GM19372 (cell line): ENCODE results near the gene WASF2.
"Not testable (repeated sequence)": the region's sequence is repeated elsewhere in the genome, so short reads cannot be mapped to it uniquely, and the experiment has no call there.

Experiments
- ATAC-seq: cut with Tn5 transposase; IDR thresholded peaks from one replicate; pipeline ENCODE4 v1.9.1; 2021; ENCODE audit warnings: mild to moderate bottlenecking, low read depth, moderate library complexity; ENCODE audit not compliant: unreplicated experiment

WASF2 gene, protein sequence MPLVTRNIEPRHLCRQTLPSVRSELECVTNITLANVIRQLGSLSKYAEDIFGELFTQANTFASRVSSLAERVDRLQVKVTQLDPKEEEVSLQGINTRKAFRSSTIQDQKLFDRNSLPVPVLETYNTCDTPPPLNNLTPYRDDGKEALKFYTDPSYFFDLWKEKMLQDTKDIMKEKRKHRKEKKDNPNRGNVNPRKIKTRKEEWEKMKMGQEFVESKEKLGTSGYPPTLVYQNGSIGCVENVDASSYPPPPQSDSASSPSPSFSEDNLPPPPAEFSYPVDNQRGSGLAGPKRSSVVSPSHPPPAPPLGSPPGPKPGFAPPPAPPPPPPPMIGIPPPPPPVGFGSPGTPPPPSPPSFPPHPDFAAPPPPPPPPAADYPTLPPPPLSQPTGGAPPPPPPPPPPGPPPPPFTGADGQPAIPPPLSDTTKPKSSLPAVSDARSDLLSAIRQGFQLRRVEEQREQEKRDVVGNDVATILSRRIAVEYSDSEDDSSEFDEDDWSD

DNA sequence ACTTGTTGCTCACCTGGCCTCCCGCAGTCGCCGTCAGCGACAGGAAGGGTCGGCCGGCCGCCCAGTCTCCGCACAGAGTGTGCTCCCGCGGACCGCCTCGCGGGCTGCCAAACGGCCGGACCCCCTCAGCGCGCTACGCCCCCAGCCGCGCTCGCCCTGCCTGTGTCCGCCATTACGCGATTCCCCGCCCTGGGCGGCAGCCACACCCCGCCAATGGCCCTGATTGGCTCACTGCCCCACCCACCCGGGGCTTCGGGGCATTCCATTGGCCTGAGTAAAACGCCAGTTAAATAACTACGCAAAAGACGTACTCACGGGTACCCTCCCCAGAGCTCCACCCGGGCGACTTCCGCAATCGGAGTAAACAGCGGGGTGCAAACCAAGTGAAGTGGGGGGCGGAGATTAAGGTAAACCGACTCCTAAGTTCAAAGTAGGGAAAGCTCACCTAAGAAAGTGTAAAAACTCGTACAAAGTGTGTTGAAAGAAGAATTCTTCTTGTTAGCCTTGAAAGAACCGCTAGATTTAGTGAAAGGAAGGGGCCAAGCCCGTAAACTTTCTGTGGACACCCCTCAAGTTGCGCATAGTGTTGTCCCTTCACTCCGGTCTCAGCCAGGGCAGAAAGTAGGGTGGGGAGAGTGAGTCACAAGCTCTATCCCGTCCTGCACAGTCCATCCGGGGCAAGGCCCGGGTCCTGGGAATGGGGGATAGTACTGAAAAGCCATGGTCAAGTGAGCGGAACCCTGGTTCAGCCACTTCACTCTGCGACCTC is at the start of gene WASF2:
Gene WASF2, minus strand, starts transcription at position 195 of the 769 bp plus-strand sequence. CDS start 61,277 bp downstream, outside the sequence.
- ATAC-seq, result peak; percentile 87

DNA sequence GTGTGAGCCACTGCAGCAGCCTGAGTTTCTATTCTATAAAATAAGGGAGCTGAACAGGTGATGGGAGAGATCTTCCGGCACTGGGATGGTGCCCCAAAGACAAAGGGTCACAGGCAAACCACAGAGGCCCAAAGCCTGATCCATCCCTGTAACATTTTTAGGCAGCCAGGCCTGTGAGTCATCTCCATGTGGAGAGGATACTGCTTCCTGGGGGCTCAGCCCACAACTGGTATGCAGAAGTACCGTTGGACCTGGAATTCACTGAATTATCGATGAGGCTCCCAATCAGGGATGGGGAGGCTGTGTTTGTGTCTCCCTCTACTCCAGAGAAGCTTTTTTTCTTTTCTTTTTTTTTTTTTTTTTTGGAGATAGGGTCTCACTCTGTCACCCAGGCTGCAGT is 48.8 kb upstream of the WASF2 start:
- ATAC-seq, result no peak

DNA sequence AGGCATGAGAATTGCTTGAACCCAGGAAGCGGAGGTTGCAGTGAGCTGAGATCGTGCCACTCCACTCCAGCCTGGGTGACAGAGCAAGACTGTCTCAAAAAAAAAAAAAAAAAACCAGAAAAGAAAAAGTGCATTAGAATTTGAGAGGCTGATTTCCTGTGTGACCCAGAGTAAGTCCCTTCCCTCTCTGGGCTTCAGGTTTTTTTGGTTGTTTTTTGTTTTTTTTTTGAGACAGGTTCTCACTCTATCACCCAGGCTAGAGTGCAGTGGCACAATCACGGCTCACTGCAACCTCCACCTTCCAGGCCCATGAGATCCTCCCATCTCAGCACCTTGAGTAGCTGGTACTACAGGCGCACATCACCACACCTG is 48.3 kb upstream of the WASF2 start:
- not testable (repeated sequence) for ATAC-seq

DNA sequence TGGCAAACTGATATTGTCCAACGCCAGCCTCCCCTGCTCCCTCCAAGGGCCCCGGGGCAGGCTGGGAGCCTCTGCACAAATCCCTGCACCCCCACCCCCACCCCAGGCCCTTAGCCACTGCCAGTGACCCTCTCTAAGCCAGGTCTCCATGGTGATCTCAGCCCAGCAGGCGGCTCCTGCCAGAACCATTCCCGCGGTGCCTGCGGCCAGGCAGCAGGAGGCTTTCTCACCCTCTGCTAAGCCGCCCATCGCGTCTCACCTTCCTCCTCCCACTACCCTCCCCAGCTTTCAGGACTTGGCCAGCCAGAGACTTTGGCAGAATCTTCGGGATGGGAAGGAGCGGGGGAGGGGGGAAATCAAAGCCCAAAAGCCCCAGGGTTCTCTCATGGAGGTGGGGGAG is 46.8 kb upstream of the WASF2 start:
- no peak for ATAC-seq

DNA sequence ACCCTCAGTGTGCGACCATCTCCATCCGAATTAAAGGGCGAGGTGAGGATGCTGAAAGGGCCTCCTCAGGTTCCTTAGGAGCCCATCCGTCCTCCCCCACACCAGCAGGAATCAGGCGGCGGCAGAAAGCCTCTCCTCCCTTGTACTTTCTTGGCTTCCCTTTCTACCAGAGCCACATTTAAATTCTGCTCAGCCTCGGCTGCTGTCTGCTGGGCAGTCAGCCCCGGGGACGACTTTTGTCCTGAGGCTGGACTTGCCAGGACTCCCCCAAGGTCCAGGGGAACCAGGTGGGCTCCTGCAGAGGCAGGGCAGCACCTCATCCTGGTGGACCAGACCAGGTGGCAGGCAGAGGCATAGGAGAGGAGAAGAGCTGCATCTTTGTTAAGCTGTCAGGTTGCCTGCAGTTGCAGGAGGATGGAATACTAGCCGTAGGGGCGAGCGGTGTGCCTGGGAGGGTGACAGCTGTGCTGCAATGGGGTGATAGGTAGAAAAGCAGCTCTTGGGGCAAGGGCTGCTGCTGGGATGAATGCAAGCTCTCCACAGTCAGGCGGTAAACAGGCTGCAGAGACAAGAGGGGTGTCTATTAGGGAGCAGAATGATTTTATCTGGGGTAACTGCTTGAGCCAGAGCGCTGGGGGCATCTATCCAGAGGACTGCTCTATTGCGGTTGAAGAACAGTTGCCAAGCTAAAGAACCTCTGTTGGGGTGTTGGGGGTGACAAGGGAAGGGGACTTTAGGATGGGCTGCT is 46.2 kb upstream of the WASF2 start:
- ATAC-seq, result no peak

DNA sequence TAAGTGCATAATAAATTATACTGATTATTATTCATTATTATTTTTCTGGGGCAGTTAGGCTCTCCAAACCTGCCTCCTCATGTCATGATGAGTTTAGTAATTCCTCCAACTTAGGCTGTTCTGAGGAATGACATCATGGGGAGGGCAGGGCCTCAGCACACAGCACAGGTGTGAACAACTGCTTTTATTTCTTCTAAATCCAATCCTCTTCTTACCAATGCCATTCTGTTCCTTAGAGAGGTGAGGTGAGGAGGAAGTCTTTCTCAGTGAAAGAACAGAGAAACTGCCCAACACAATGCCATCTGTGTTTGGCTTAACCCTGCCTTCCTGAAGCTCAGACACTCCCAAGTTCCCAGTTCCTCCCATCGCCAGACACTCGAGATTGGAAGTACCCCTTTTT is 45.4 kb upstream of the WASF2 start:
- no peak for ATAC-seq

DNA sequence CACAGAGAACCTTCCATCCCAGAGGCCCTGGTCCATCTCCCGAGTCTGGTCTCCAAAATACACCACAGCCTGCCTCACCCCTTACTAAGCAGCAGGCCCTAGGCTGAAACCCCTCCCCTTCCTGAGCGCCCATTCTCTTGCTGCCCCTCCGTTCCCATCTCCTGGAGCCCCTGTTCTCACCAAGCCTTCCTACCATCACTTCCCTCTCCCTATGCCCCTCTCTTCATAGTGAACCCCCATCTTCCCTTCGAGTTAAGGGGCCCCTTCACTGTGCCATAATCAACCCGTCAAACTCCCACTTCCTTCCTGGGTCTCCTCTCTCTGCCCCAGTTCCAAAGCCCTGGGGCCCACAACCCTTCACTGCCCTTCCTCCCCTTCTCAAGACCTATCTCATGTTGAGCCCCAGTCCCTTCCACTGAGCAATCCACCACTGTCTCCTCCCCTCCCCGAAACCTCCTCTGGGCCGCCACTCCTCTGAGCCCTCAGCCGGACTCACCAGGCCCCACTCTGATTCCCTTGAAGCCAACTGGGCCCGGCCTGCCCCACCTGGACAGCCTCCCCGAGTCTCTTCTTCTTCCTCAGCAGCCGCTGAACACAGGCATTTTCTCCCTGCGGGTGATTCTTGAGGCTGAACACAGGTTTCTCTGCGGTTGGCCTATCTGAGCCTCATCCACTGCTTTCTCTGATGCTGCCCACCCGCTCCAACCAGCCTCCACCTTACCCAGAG is 42.2 kb upstream of the WASF2 start:
- ATAC-seq, result no peak

DNA sequence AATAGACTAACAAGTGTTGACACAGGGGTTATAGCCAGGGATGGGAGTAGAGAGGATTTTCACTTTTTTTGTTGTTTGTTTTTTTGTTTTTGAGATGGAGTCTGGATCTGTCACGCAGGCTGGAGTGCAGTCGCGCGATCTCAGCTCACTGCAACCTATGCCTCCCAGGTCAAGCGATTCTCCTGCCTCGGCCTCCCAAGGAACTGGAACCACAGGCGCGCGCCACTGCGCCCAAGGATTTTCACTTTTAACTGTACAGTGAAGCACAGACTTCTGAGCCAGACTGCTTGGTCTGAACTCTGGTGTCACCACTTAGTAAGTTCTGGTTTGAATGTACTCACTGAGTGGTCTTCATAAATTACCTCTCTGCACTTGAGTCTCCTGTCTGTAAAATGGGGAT is 40.2 kb upstream of the WASF2 start:
- no peak for ATAC-seq

DNA sequence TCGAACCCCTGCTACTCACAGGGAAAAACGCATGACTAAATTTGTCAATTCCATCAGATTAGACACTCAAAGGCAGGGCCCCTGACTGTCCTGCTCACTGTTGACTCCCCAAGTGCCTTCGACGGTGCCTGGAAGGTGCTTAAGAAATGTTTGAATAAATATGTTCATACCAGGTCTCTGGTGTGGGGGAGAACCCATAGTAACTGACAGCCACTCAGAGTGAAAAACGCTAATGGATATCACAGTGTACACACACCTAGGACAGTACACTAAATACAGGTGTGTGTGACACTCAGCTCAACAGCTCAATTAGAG is 39.7 kb upstream of the WASF2 start:
- ATAC-seq, result no peak

DNA sequence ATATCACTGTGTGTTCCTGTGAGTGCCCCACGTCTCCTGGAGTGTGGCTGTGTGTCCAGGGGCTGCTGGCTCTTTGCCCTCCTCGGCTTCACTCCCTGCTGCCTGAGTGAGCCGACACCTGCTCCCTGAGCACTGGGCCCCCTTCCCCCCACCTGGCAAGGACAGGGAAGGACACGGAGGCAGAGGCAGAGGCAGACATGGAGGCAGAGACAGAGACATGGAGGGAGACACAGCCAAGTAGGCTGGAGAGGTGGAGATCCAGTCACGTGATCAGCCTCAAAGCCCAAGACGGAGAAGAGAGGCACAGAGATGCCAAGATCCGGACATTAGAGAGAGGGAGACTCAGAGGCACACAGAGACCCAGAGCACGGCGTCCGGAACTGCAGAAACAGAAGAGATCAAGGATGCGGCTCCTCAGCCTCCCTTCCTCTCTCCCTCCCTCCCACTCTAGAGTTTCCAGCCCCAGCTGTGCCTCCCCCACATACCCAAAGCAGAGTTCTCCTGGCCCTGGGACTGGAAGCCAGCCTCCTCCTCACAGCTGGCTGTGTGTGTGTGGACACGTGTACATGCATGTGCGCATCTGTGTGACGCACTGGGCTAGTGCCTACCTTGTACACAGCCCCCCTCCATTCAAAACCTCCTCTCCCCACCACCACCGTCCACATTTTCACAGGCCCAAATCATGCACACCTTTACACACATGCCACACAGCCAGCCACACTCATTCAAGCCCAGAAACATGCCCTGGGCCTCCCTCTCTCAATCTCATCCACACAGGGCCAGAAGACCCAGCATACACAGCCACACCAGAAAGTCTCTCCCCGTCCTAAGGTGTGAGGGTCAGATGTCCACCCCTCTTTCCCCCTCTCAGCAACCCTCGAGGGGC is 39.1 kb upstream of the WASF2 start:
- ATAC-seq, result no peak

DNA sequence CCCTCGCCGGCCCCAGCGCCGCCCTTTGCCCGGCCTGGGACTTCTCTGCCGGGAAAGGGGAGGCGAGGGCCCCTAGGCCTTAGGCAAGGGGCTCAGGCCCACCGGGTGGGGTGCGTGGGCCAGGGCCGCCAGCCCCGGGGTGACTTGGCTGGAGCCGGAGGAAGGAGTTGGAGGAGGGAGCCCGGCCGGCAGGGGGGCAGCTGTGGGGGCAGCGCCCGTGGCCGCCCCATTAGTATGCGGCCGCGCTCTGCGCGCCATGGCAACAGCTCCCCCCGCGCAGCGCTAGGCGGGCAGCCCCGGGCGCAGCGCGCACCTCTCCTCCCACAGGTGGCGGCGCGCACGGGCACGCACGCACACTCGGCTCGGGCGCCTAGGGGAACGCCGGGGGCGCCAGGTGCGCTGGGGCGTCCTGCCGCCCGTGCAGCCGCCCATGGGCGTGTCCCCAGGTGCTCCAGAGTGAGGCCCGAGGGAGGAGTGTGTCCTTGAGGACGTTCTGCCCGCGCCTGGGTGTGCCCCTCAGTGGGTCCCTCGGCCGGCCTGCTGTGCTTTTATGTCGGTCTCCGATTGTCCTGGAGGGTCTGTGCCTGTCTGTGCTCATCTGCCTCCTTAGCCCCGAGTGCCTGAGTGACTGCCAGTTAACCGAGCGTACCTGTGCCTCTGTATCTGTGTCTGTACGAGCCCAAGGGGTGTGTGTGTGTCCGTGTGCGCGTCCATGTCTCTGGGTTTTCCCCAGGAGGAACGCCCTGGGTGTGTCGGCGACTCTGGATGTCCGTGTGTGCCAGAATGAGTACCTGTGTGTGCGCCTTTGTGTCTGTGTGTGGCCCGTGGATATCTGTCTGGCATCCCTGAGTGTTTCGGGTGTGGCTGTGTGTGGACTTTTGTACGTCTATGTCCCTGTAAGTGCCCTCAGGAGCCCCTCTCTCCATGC is 38.2 kb upstream of the WASF2 start:
- ATAC-seq, result no peak

DNA sequence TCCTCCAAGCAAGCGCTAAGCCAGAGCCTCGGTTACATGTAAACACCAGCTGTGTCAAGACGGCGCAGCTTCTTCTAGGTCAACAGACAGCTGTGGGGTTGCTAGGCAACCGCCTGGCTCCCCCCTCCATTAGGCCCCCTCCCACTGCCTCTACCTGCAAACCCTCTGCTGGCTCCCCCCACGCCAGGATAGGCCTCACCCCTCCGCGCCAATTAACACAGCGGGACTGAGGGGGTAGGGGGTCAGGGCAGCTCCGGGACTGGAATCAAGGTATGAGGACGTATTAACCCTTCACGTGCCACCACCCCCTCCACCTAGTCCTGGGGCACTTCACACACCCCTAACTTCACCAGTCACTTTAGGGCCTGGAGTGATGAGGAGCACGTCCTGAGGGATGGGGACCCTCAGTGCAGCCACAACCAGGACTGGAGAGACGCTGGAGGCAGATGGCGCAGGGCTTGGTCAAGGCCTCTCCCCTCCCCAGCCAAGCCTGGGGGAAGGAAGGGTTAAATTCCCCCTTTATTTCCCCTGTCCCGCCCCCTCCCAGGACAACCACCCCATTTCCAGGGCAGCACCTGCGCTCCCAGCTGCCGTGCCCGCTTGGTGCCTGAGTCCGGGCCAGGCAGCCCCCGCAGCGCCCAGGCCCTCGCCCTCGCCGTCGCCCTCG is 37.4 kb upstream of the WASF2 start:
- ATAC-seq, result no peak

DNA sequence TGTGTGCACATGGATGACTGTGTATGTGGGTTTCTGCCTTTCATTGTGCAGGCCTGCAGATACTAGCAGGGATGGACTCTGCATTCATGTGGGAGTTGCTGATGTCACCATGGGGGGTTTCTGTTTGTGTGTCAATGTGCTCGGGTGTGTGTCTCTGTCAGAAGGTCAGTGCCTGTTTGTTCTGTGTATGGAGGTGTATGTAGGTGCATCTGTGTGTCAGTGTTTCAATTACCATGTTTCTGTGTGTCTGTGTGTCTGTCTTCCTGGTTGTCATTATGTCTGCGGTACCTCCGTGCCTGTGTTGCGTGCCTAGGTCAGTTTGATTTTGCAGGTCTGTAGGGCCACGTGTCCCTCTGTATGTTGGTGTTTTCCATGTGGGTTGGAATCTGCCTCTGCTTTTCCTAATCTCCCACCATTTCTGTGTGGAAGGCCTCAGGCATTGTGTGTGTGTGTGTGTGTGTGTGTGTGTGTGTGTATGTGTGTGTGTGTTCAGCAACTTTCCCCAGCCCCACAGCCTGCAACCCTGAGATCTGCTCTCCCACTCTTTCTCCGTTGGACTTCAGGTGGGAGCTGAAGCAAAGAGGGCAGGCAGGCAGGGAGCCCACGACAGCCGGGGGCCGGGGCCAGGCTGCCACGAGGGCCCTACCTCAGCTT is 36.7 kb upstream of the WASF2 start:
- ATAC-seq, result no peak

DNA sequence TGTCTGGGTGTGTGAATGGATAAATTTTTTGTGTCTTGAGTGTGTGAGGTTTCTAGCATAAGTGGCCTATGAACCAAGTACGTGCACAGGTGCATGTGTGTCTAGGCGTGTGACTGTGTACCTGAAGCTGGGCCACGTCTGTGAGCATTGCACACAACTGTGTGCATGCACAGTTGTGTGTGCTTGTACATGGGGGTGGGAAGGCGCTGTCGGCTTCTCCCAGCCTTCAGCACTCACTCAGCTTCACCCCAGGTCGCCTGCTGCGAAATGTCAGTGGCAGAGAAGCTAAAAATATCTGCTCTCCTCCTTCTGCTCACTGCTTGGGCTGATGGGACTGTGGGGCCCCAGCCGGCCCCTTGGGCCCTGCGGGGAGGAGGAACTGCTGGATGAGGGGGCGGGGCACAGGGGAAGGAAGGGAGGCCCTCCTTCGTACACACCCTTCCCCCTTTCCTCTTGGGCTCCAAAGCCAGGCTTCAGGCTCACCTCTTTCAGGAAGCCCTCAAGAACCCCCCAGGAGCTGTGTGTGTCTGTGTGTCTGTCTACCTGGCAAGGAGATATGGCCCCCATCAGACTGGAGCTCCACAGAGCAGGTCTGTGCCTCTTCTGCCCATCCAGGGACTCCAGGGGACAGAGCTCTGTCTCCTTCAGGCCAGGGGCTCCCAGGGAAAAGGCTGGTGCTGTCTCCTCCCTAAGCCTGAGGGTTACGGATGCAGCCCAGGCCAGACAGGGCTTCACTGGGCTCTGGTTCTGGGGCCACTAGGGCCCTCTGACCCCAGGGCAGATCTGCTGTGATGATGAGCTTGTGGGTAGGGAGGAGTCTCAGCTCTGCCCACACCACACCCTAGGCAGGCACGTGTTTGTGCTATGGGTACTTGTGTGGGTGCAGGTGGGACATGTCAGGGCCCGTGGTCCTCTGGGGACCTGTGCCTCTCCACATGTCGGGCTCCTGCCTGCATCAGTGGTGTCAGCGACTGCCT is 35.6 kb upstream of the WASF2 start:
- ATAC-seq, result no peak

DNA sequence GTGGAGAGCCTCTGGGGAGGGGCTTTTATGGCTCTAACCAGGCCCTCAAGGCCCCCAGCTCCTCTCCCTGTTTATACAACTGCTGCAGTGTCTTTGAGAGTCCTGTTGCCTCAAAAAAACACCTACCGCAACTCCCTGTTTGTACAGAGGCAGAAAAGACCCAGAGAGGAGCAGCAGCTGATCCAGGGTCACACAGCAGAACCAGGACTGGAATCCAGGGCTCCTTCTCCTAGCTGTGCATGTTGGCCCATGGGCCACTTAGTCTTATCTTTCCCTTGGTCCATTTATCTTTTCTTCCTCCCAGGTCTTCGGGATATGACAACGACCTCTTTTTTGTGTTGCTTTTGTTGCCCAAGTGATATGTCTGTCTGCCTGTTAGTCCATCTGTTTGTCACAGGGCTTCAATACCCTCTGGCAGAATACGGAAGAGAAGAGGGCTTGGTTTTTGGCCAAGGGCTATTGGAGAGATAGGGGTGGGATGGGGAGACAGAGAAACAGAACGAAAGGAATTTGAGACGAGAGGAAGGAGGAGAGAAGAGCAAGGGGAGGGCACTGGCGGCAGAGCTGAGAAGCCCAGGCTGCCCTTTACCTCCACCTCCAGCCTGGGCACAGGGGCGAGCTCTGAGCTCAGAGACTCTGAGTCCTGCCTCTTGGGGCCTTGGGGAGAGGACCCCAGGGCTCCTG is 33.5 kb upstream of the WASF2 start:
- ATAC-seq, result no peak
